OCI-LY7 (cell line): ENCODE data around the gene SCUBE3. TPM values are rescaled to one million over a fixed set of nuclear protein-coding genes. Genes with fewer than 3 reads are reported as not detected.

Experiments
- BruUV-seq: library from RNA; stranded (reverse); fragments of 400-500 nt; replicated peaks from 2 replicates; lab custom pipeline; 2021; lab: Mats Ljungman, UMichigan
- CTCF ChIA-PET: fragments of 300-600 bp; sonication (Branson Sonifier 250); formaldehyde crosslinking; loops from one replicate; lab custom pipeline; 2022; ENCODE audit warnings: antibody characterized with exemption; ENCODE audit not compliant: unreplicated experiment; lab: Charles Lee
- POLR2A ChIA-PET: fragments of 300-600 bp; sonication (Branson Sonifier 250); formaldehyde crosslinking; loops from one replicate; lab custom pipeline; 2022; ENCODE audit warnings: antibody characterized with exemption; lab: Charles Lee
- DNase-seq: peaks from one replicate; pipeline ENCODE4 v3.0.0-alpha.2; 2015; ENCODE audit warnings: low spot score
- H2AFZ ChIP-seq: fragments of 200-600 bp; sonication (generic), shearing (Covaris generic); 2 replicates; pipeline ENCODE4 v1.6.1; 2014; ENCODE audit warnings: mild to moderate bottlenecking, antibody characterized with exemption, low read length, moderate library complexity
- H3K27ac ChIP-seq: fragments of 200-600 bp; sonication (generic); 2 replicates; pipeline ENCODE4 v1.5.1; 2014; ENCODE audit warnings: mixed run types, low read depth, mild to moderate bottlenecking, moderate library complexity, low read length, inconsistent platforms; ENCODE audit not compliant: poor library complexity, severe bottlenecking
- H3K36me3 ChIP-seq: fragments of 200-600 bp; sonication (generic); 2 replicates; pipeline ENCODE4 v1.6.1; 2014; ENCODE audit warnings: mild to moderate bottlenecking, antibody characterized with exemption, low read length, moderate library complexity, mixed read lengths; ENCODE audit not compliant: insufficient read depth
- H3K4me1 ChIP-seq: fragments of 200-600 bp; sonication (generic); 2 replicates; pipeline ENCODE4 v1.5.1; 2014; ENCODE audit warnings: mild to moderate bottlenecking, low read length; ENCODE audit not compliant: insufficient read depth, poor library complexity, severe bottlenecking
- H3K4me2 ChIP-seq: fragments of 200-600 bp; sonication (generic); 2 replicates; pipeline ENCODE4 v1.6.1; 2014; ENCODE audit warnings: mild to moderate bottlenecking, low read length
- H3K4me3 ChIP-seq: fragments of 200-600 bp; sonication (generic); 2 replicates; pipeline ENCODE4 v1.5.1; 2014; ENCODE audit warnings: mild to moderate bottlenecking, low read depth, low read length; ENCODE audit not compliant: poor library complexity, severe bottlenecking
- H3K79me2 ChIP-seq: fragments of 200-600 bp; sonication (generic); 2 replicates; pipeline ENCODE4 v1.6.1; 2016; ENCODE audit warnings: low read depth, mild to moderate bottlenecking, low read length, moderate library complexity, mixed read lengths; ENCODE audit not compliant: insufficient read depth
- H3K9me2 ChIP-seq: fragments of 200-600 bp; sonication (generic); 2 replicates; pipeline ENCODE4 v1.6.1; 2016; ENCODE audit warnings: mild to moderate bottlenecking, low read length, mixed read lengths; ENCODE audit not compliant: insufficient read depth
- H3K9me3 ChIP-seq: fragments of 200-600 bp; sonication (generic); 2 replicates; pipeline ENCODE4 v1.6.1; 2014; ENCODE audit warnings: mild to moderate bottlenecking, mixed run types, low read length, mixed read lengths
- H4K20me1 ChIP-seq: fragments of 200-600 bp; sonication (generic); 2 replicates; pipeline ENCODE4 v1.6.1; 2014; ENCODE audit warnings: mild to moderate bottlenecking, antibody characterized with exemption, low read length, moderate library complexity, mixed read lengths; ENCODE audit not compliant: insufficient read depth
- CTCF ChIP-seq: fragments of 200-600 bp; sonication (generic); conservative IDR thresholded peaks from 2 replicates; pipeline ENCODE4 v1.5.1; 2014; ENCODE audit warnings: mild to moderate bottlenecking, antibody characterized with exemption, low read length, moderate library complexity, mixed read lengths
- EZH2phosphoT487 ChIP-seq: fragments of 200-600 bp; sonication (generic); IDR thresholded peaks from 2 replicates; pipeline ENCODE4 v1.6.1; 2018; ENCODE audit warnings: low read depth, borderline replicate concordance, mild to moderate bottlenecking, mixed run types, antibody characterized with exemption, low read length, moderate library complexity, mixed read lengths
- intact Hi-C: fragments of 100-400 bp; cut with micrococcal nuclease; formaldehyde crosslinking; loops from one replicate; pipeline ENCODE4 v1.10.0; 2022; ENCODE audit not compliant: unreplicated experiment
- total RNA-seq, 2 experiments: library from RNA; depleted of rRNA in 1 of 2; stranded (reverse); fragments of >200 nt in 1 of 2; shearing (Covaris generic) in 1 of 2; gene quantifications; 2 replicates each; pipeline ENCODE4 v1.2.3, GENCODE V29; 2014 to 2022

SCUBE3 gene
- total RNA-seq, 2 experiments from 2014 or later = not detected

- H3K9me3 ChIP-seq = no peaks in the 10 kb centered on the region
- H3K9me2 ChIP-seq = no peaks in the 10 kb centered on the region
- ChIA-PET CTCF (no interaction called here), POLR2A (interaction anchor here (0.6 to 0.7 kb wide), 3 partner anchors 181 to 671 kb away, joined by 3 to 5 read pairs (median 3); no protein-coding TSS in a partner anchor)
- H3K4me3 ChIP-seq = no peak overlapping the region
- intact Hi-C loops = no loop called here
- DNase-seq = no peak
- peaks cover 6% of the 10 kb centered on the region for H3K4me1 ChIP-seq
- H4K20me1 ChIP-seq = no peaks in the 10 kb centered on the region
- no peak overlapping the region; the same call in 1 of the 2 replicates for H2AFZ ChIP-seq
- no peaks in the 10 kb centered on the region for H3K36me3 ChIP-seq
- H3K27ac ChIP-seq = no peak overlapping the region
- no peaks in the 10 kb centered on the region for H3K79me2 ChIP-seq
- no TSS peak for BruUV-seq
- no peak overlapping the region for H3K4me2 ChIP-seq
- TF ChIP-seq EZH2phosphoT487 (no peak), CTCF (no peak)
These were observed 35.7 kb upstream of the SCUBE3 start for GRCh38 chr6:35178012-35178411.

- POLR2A ChIA-PET = no interaction called here
These were observed 34.6 kb upstream of the SCUBE3 start for GRCh38 chr6:35178932-35179832.

More at GRCh38 chr6:35178932-35179832, 34.6 kb upstream of the SCUBE3 start:
- no peaks in the 10 kb centered on the region for H3K36me3 ChIP-seq
- intact Hi-C loops = no loop called here
- 0 out of 2 replicates have a peak overlapping the region, but pooled peaks have one; percentile 17 for H2AFZ ChIP-seq
- BruUV-seq = no TSS peak
- H3K79me2 ChIP-seq = no peaks in the 10 kb centered on the region
- CTCF ChIA-PET = no interaction called here
- no peak for TF ChIP-seq EZH2phosphoT487
- TF ChIP-seq CTCF = peak; percentile 31; the same call in 1 of the 2 replicates
- H3K4me2 ChIP-seq = no peak overlapping the region
- H3K27ac ChIP-seq = no peak overlapping the region
- DNase-seq = peak; percentile 9
- H4K20me1 ChIP-seq = no peaks in the 10 kb centered on the region
- H3K4me3 ChIP-seq = no peak overlapping the region
- H3K9me2 ChIP-seq = no peaks in the 10 kb centered on the region
- H3K9me3 ChIP-seq = no peaks in the 10 kb centered on the region
- no peaks in the 10 kb centered on the region for H3K4me1 ChIP-seq
